GM19238 (cell line): ENCODE data around the gene FAM9C.
"Not testable (repeated sequence)": the region's sequence is repeated elsewhere in the genome, so short reads cannot be mapped to it uniquely, and the experiment has no call there.

Experiments
- DNase-seq: peaks from one replicate; pipeline ENCODE4 v3.0.0; 2011; ENCODE audit warnings: low spot score; ENCODE audit not compliant: insufficient read length

FAM9C gene

DNA sequence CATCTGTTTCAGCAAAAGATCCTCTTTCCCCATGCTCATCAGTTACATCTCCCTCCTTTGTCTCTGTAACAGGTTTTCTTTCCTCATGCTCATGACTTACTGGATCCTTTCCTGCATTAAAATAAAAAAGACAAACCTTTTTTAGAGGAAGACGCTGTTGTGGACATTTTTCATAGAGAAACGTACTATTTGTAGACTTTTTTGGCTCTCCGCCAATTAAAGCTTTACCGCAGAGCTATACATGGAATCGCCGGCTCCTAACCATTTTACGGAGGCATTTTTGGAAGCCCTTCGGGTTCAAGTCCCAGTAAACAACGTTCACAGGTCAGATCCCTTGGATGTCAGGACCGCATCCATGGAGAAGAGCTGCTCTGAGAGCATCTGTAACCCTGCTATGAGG lies 1.3 kb downstream of the FAM9C start:
- no peak for DNase-seq

DNA sequence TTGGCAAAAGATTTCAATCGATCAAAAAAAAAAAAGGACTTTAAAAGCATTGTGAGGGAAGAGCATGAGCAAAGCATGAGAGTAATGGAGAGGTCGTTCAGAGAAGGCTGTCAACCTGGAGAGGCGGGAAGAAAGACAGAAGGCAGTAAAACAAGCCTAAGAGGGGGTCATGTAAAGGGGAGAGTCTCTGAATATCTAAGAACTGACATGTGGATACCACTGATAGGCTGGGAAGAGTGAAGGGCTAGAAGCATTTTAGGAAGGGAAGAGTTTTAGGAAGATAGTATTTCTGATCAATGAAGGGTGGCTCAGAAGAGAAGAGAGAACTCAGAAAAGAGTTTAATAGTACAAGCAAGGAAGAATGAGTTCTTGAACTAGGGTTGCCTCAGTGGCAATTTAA lies 7.5 kb downstream of the FAM9C start:
- no peak for DNase-seq

DNA sequence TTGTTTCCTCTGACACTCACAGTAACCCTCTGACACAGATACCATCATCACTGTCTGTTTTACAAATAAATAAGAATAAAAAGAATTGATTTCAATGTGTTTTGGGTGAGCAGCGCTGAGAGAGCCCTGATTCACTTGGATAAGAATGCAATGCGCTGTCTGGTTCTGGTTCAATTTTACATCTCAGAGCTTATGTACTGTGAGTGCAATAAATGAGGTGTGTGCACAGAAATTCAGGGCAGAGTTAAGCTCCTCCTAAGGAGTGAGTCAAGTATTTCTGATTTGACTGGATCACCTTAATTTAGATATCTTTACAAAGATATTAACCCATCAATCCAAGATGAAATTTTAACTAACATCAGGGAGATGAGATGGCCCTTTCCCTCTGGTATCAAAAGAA lies 11.2 kb downstream of the FAM9C start:
- no peak for DNase-seq

DNA sequence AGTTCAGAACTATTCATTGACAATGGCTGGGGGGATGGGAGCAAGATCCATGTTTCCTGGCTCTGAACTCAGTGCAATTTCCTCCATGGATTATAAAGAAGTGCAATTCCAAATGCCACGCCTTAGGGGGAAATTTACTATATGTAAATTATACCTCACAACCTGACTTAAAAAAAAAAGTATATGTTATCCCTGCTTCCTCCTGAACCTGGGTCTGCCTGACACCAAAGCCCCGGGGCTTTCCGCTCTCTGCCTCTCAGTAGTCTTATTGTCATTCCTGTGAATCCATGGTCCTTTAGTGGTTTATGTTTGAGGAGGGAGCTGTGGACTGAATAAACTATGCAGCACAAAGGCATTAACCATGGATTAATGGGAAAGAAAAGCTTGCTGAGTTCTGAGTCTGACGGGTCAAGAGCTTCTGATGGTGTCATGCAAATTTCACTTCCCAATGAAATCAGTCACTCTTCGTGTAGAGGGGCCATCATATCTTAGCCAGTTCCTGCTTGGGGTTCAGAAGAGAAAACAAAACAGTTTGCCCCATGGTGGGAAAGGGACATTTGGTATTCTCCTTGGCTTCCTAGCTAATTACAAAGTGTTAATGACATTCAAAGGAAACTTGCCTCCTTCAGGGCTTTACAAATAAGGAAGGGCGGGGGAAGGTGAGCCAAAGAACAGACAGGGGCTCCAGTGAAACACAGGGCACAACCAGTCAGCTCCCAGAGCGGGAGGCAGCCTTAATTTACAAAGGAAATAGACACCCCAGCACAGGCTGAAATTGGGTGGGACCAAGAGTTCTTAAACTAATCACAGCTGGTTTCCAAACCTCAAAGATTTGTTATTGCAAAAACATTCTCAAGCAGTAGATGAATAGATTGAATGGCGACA lies 14.3 kb downstream of the FAM9C start:
- DNase-seq: no peak

DNA sequence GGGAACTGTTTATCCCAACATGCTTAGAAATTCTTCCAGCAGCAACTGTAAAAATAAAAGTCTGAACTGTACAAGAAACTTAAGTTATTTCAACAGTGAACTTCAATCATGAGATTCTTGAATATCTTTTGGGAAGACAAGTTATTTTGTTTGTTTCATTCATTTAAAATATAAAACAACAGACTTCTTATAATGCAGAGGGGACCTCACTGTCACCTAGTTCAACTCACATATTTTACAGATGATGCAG lies 14.9 kb downstream of the FAM9C start:
- DNase-seq: no peak

DNA sequence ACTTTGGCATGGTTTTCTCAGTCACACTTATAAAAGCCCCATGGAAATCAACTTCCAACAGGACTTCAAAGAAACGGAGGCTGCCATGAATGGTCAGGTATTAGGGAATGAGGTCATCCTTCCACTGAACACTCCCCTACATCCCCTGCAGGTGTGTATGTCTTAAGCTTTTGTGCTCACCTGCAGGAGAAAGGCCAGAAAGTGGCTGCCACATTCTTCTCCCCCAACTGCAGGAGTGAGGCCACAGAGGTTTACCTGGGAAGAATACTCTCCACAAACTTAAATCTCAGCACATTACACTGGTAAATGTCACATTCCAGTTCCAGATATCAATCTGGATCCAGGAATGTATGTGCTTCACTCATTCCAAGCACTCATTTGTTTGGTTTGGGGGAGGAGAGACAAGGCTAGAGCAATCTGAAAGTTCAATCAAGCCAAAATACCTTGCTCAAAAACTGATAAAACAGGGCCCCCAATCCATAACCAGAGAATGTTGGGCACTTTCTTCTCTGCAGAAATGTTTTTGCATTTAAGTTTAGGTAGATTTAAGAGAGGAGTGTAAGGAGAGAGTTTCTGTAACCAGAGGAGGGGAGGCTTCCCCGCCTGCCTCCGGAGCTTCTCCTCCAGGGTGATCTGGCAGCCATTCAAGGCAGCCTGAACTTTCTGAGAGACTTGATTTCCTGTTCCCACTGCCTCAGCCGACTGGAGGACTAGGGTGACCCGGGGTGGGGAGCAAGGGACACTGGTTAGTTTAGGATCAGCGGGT lies 15.4 kb downstream of the FAM9C start:
- DNase-seq: no peak

DNA sequence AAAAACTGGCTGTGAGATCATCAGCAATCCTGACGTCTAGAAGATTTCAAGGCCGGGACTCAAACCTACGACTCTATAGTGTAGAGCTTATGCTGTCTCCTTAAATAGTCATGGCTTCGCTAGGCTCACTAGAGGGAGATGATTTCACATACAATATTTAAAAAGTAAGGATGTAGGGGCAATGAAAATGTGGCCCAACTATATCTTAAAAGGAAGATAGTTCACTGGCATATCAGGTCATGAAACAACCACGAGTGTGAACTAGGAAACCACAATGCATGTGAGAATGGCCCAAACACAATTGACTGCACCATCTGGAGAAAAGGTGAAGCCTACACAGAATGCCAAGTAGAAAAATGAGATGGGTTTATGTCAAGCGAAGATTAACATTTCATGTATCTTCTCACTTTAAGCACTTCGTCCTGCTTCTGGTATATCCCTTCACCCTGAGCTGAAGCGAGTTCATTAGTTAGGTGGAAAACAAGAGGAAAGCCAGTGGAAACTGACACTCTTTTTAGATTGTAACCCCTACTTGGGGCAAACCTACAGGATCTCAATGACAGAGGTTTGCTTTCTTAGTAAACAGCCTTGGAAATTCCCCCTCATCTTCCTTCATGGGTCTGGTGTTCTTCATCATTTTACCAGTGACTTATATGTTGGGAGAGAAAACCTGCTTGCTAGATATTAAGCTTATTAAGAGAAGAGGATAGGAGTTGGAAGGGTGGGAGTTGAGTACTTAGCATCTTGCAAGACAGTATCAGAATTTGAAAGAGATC lies 17.4 kb downstream of the FAM9C start:
- no peak for DNase-seq

DNA sequence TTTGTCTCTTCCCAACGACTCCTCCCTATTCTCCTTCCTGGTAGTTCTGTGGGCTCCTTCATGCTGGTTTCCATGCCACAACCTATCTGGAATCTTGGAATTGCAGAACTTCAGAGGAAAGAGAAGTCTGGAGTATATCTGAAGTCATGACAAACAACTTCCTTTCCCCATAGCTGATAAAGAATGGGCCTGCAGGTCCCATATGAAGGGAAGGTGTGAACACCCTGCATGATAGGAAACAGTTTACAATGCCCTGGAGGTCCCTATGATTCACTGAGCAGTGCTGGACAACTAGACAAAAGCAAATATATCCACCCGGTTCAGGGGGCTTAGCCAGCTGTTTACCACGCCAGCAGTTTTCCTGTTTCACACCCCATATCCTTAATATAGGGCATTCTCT lies 19.4 kb downstream of the FAM9C start:
- DNase-seq: no peak

DNA sequence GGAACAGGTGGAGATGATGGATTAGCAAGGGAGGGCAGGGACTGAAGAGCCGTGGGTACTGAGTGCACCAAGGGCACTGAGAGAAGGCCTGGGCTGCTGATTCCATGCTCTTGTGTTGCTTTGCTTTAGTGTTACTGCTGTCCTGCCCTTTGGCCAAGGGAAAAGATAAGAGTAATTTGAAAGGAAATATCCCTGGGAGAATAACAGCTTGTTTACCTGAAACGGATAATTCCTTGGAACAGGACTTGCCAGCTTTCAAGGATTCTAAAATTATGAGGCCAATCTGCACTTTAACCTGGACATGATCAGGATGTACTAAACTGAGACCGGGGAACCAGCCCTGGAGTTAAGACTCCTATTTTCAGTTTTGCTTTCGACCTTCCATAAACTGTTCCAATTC lies 20.4 kb downstream of the FAM9C start:
- DNase-seq: no peak

DNA sequence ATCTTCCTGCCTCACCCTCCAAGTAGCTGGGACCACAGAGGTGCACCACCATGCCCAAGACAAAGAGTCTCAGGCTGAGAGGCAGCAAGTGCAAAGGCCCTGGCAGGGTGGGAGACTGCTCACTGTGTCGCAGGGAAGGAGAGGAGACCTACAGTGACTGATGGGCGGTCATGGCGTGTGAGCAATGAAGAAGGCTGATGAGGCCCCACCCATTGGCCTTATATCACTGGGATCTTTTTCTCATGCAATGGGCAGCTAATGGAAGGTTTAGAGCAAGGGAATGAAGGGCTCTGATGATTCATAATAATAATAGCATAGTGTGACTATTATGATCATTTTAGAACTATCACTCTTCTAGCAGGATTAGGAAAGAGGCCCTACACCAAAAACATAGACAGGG lies 20.9 kb downstream of the FAM9C start:
- no peak for DNase-seq

DNA sequence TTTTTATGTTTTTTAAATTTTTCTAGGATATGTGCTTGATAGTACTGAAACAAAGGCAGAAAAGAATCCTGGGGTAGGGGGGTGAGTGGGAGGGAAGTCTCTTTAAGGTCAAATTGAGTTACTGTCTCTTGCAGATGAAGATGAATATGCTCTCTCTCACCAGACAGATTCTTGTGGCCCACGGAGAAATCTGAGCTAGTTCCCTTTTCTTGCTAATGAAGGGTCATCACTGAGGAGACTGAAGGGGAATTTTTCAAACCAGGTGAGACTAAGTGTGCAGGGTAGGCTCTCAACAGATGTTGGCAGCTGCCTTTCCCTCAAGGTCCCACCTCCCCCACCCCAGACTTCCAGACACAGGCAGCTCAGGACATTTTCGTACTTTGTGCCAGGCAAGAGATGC lies 21.5 kb downstream of the FAM9C start:
- DNase-seq: no peak

DNA sequence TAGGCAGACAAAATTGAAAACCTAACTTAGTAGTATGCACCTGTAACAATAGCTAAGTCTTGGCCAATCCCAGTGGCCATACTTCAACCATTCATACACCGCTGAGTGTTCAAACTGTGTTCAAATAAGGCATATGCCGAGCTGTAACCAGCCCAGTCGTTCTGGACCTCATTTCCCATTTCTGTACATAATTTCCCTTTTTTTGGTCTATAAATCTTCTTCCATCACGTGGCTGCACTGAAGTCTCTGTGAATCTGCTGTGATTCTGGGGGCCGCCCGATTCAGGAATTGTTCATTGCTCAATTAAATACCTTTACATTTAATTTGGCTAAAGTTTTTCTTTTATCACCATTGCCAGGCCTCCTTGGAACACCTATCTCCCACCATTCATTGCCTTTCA lies 27.7 kb downstream of the FAM9C start:
- DNase-seq: not testable (repeated sequence)

DNA sequence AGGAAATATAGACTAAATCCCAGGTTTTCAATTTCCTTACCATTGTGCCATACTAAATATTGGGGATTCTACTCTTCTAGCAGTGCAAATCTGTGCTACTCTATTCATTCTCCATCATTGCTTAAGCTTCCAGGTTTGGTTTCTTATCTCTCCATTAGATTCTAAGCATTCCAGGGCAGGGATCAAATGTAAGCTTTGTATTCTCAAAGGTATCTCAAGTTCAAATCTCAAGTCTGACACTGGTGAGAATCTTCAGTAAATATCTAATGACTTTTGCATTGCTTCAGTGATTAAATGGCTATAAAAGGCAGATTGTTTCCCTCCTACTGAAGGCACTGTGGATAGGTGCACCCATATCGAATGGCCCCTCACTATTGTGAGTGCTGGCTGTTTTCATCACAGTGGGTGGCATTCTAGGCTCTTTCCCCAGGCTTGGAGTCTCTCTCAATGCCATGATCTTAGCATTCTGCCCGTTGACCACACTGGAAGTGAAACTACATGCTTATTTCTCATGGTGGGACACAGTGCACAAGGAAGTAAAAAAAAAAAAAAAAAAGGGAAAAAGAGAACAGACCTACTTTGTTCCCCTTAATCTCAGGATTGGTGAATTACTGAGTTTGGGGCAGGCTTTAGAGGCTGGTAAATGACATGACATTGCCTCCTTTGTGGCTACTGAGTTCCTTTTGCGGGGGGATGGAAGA lies 28.7 kb downstream of the FAM9C start:
- DNase-seq: no peak

DNA sequence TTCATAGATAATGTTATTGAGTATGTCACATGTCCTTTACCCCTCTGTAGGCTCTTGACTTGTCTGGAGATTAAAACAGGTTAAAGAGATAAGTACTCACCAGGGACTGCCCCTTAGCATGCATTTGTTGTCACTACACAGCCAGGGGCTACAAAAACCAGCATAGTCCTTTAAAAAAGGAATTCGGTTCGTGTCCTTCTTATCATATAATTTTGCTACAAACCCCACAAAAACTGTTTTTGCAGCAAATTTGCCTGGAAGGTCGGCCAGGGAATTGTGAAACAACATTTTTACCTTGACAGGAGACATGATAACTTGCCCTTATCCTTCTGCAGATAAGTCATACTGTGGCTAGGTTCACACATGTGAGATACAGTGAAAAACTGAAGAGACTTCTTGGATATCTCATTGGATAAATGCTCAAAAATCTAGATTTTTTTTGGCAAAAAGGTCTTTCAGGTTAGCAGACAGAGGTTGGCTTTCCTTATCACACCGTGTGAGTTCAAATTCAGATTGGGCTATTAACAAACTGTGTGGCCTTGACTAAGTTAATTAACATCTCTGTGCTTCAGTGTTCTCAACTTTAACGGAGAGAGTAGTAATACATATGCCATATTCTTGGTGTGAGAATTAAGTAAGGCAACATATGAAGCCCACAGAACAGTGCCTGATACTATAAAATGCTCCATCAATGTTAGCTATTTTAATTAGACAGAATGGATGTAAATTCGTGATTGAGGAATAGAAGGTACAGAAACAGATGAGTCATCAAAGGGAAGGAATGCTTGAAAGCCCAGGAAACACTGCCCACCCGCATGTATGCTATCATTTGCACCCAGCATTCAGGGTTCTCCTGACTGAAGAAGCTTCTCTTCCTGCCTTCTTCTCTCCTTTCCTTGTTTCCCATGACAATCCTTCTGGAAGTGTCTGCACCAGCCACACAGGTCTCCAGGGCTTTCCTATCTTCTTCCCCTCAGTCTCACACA lies 30.0 kb downstream of the FAM9C start:
- DNase-seq: no peak

DNA sequence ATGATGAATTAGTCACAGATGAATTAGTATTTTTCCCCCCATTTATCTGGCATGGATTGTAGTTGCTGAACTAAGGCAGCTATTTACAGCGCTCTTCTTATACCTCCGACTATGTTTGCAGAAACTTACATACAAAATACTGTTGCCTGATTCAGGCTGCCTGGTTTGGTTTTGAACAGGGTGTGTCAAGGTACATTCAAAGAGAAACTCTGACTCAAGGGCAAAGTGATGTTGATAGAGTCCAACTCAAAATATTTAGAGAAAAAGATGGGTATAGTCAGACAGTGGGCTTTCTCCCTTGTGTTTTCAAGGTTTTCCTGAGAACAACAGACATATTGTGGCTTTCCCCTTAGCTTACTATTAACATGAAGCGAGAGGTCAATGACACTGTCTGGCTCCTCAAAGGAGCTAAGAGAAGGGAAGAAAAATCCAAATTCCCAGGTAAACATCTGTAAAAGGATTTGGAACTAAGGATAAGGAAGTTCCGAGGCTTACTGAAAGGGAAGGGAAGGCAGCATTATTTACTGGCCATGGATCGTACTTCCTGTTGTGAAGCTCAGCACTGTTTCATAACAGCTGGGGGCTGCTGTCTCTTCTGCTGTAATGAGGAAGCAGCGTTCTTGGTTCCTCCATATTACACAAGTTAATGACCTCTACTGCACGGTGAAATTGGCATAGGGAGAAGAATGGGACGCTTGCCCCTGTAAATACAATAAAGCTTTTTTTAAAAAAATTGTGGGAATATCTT lies 30.9 kb downstream of the FAM9C start:
- no peak for DNase-seq

DNA sequence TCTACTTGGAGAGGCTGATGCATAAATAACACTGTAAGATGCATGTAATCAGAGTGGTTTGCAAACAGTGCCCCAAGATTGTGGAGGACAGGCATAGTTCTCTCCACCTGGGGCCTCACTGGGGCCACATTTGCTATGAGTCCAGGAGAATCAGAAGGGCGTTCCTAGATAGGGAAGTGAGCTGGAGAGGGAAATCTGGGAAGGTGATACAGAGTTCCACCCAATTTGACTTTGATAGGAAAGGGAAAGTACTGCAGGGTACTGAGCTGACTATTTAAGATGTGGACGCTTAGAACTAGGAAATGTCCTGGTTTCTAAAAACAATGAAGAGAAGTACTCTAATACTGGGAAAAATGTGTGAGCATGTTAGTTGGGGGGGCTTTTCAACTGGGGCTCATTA lies 33.9 kb downstream of the FAM9C start:
- no peak for DNase-seq

DNA sequence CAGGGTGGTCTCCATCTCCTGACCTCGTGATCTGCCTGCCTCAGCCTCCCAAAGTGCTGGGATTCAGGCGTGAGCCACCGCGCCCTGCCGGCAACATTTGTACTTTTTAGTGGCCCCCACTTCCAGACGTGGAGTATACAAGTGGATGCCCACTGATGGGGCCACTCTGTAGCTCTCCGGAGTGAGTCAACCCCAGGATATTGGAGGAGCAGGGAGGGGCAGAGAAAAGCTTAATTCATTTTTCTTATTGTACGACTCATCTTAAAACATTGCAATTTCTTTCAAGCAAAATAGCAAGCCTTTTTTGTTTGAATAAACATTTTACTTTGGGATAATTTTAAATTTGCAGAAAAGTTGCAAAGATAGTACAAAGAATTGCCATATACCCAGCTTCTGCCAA lies 34.6 kb downstream of the FAM9C start:
- no peak for DNase-seq

DNA sequence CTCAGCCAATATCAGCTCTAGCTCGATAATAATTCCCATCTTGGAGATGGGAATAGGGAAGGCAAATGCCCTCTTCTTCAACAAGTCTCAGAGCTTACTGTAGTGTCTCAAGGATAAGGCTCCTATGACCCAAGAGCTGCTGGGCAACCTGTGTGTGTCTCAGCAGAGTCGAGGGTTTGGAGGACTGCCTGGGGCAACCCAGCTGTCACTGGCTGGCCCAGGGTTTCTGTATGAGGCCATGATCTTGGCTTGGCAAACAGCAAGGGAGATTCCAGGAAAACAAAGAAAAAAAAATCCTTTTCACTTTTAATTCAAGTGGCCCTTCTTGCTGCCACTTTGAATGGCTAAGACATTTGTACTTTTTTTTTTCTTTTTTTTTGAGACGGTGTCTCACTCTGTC lies 35.1 kb downstream of the FAM9C start:
- no peak for DNase-seq

DNA sequence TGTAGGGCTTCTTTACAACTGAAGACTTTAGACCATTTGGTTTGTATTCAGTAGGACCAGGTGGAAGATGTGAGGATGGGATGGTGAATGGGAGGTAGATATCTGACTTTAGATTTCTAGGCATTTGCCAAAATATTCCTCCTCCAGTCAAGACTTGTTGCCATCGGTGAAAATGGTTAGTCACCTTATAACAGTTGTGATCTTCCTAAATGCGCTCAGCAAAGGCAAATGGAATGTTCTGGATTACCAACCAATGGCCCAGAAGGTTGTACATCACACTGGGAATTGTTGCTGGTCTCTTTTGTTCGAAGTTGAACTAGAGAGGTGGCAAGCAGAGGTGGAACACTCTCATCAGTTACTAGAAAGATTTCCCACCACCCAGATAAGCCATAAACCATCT lies 35.6 kb downstream of the FAM9C start:
- no peak for DNase-seq

DNA sequence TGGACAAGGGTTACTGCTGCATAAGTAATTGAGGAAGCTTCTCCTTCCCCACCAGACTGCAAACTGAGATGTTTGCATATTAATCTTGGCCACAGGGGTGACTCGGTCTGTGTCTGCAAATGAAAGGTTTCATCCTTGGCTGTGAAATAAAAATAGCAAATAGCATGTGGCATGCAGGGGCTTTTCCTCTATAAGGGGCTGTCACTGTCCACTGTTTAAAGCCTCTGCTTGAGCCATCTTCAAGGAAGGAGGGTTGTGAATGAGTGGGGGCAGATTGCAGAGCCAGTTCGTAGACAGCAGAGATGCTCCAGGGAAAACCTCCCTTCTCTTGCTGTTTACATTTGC lies 36.3 kb downstream of the FAM9C start:
- DNase-seq: no peak
